HCT116 (cell line): ENCODE data around the gene ATF5. TPM values are rescaled to one million over a fixed set of nuclear protein-coding genes. Genes with fewer than 3 reads are reported as not detected.

Experiments used
- ATAC-seq: fragments of 200-7000 bp; cut with Tn5 transposase; 2 replicates; pipeline ENCODE4 v1.9.1; 2020; ENCODE audit warnings: mild to moderate bottlenecking, moderate library complexity
- BruUV-seq: library from RNA; stranded (reverse); fragments of 400-500 nt; replicated peaks from 2 replicates; lab custom pipeline; 2021; lab: Mats Ljungman, UMichigan
- CTCF ChIA-PET: fragments of 300-600 bp; sonication (Branson Sonifier 250); formaldehyde crosslinking; loops from one replicate; lab custom pipeline; 2021; ENCODE audit warnings: antibody characterized with exemption; lab: Charles Lee
- POLR2A ChIA-PET: fragments of 300-600, 350-600 bp; sonication (Branson Sonifier 250); formaldehyde crosslinking; loops from one replicate; lab custom pipeline; 2021; ENCODE audit warnings: antibody characterized with exemption; lab: Charles Lee
- RAD21 ChIA-PET, 2 experiments: fragments of 300-600 bp; sonication (Branson Sonifier 250); formaldehyde crosslinking; loops; one replicate each; lab custom pipeline; 2023; ENCODE audit warnings: low total read pairs in 2 of 2; ENCODE audit not compliant: uncharacterized antibody in 2 of 2, unreplicated experiment in 2 of 2, low non-redundant PET in 1 of 2; lab: Charles Lee
- DNase-seq: peaks from one replicate; pipeline ENCODE4 v3.0.0-alpha.2; 2010; ENCODE audit warnings: low read depth, low spot score
- H2AFZ ChIP-seq: fragments of 200-600 bp; shearing (Covaris generic), sonication (generic); 2 replicates; pipeline ENCODE4 v1.6.1; 2017; ENCODE audit warnings: low read depth, mixed run types, mixed read lengths, antibody characterized with exemption, low read length; ENCODE audit not compliant: poor library complexity, severe bottlenecking
- H3K27ac ChIP-seq: 2 replicates; pipeline ENCODE4 v1.5.1; 2012; ENCODE audit warnings: low read depth, low read length
- H3K27me3 ChIP-seq: fragments of 200-600 bp; sonication (generic); 2 replicates; pipeline ENCODE4 v1.6.1; 2016; ENCODE audit warnings: mixed run types, low read length, mixed read lengths; ENCODE audit not compliant: insufficient read depth
- H3K36me3 ChIP-seq, 2 experiments: fragments of 200-500 bp in 1 of 2; fragments of 200-600 bp in 1 of 2; sonication (Bioruptor generic) in 1 of 2; sonication (generic) in 1 of 2; 2 replicates each; pipeline versions ENCODE4 v1.5.1 to v1.6.1; 2014 to 2016; ENCODE audit warnings: low read length in 2 of 2, inconsistent platforms in 1 of 2, mixed read lengths in 1 of 2, mixed run types in 1 of 2; ENCODE audit not compliant: insufficient read depth in 2 of 2, control insufficient read depth in 1 of 2
- H3K4me1 ChIP-seq, 2 experiments: fragments of 200-600 bp in 1 of 2; sonication (generic) in 1 of 2; 2 replicates each; pipeline versions ENCODE4 v1.5.1 to v1.6.1; 2012 to 2017; ENCODE audit warnings: low read length in 2 of 2, inconsistent platforms in 1 of 2, mild to moderate bottlenecking in 1 of 2, mixed read lengths in 1 of 2, mixed run types in 1 of 2, moderate library complexity in 1 of 2; ENCODE audit not compliant: insufficient read depth in 2 of 2, control insufficient read depth in 1 of 2
- H3K4me2 ChIP-seq: fragments of 200-600 bp; sonication (generic); 2 replicates; pipeline ENCODE4 v1.6.1; 2017; ENCODE audit warnings: mixed run types, low read length, mixed read lengths
- H3K4me3 ChIP-seq, 2 experiments: fragments of 200-600 bp in 1 of 2; sonication (generic) in 1 of 2; replicated peaks in 1 of 2; 2 replicates each; pipeline ENCODE4 v1.5.1; 2011 to 2016; ENCODE audit warnings: low read length in 2 of 2, control low read depth in 1 of 2, low read depth in 1 of 2, mild to moderate bottlenecking in 1 of 2, mixed read lengths in 1 of 2, mixed run types in 1 of 2
- H3K79me2 ChIP-seq: fragments of 200-600 bp; sonication (generic); 2 replicates; pipeline ENCODE4 v1.6.1; 2017; ENCODE audit warnings: mild to moderate bottlenecking, mixed run types, low read length, moderate library complexity, mixed read lengths; ENCODE audit not compliant: insufficient read depth
- H3K9ac ChIP-seq: fragments of 200-600 bp; sonication (generic); 2 replicates; pipeline ENCODE4 v1.6.1; 2016; ENCODE audit warnings: low read length, mixed read lengths
- H3K9me2 ChIP-seq: fragments of 200-600 bp; sonication (generic), shearing (Covaris generic); 2 replicates; pipeline ENCODE4 v1.6.1; 2017; ENCODE audit warnings: mixed run types, mild to moderate bottlenecking, moderate library complexity; ENCODE audit not compliant: insufficient read depth
- H3K9me3 ChIP-seq, 2 experiments: fragments of 200-500 bp in 1 of 2; fragments of 200-600 bp in 1 of 2; sonication (Bioruptor generic) in 1 of 2; sonication (generic) in 1 of 2; 2 replicates each; pipeline ENCODE4 v1.6.1; 2014 to 2017; ENCODE audit warnings: low read length in 2 of 2, mixed read lengths in 2 of 2, inconsistent platforms in 1 of 2, low read depth in 1 of 2, mild to moderate bottlenecking in 1 of 2, mixed run types in 1 of 2, moderate library complexity in 1 of 2; ENCODE audit not compliant: control insufficient read depth in 1 of 2, insufficient read depth in 1 of 2
- H4K20me1 ChIP-seq: fragments of 200-600 bp; sonication (generic), shearing (Covaris generic); 2 replicates; pipeline ENCODE4 v1.6.1; 2017; ENCODE audit warnings: mixed run types, mild to moderate bottlenecking, moderate library complexity; ENCODE audit not compliant: insufficient read depth
- CBX3 ChIP-seq: IDR thresholded peaks from 2 replicates; pipeline ENCODE4 v1.6.1; 2012; ENCODE audit warnings: low read depth
- CTCF ChIP-seq, 3 experiments: fragments of 200-600 bp in 1 of 3; sonication (generic) in 1 of 3; IDR thresholded peaks in 2 of 3; conservative IDR thresholded peaks in 1 of 3; 2 replicates each; pipeline ENCODE4 v1.5.1; 2012 to 2017; ENCODE audit warnings: low read depth in 2 of 3, low read length in 2 of 3, antibody characterized with exemption in 1 of 3, borderline replicate concordance in 1 of 3, control low read depth in 1 of 3, mild to moderate bottlenecking in 1 of 3, mixed read lengths in 1 of 3, mixed run types in 1 of 3, moderate library complexity in 1 of 3; ENCODE audit not compliant: insufficient read depth in 1 of 3
- ELF1 ChIP-seq: IDR thresholded peaks from 2 replicates; pipeline ENCODE4 v1.6.1; 2012; ENCODE audit warnings: low read depth, borderline replicate concordance
- JUND ChIP-seq: IDR thresholded peaks from 2 replicates; pipeline ENCODE4 v1.6.1; 2012
- MAX ChIP-seq: IDR thresholded peaks from 2 replicates; pipeline ENCODE4 v1.6.1; 2012
- SRF ChIP-seq: IDR thresholded peaks from 2 replicates; pipeline ENCODE4 v1.6.1; 2012; ENCODE audit warnings: low read depth
- TCF7L2 ChIP-seq: IDR thresholded peaks from 2 replicates; pipeline ENCODE4 v1.7.0; 2011; ENCODE audit warnings: borderline replicate concordance, inconsistent platforms; ENCODE audit not compliant: insufficient read depth, insufficient read length; ENCODE audit errors: extremely low read depth
- ZFX ChIP-seq: fragments of 450-650 bp; IDR thresholded peaks from 2 replicates; pipeline ENCODE4 v1.6.1; 2017
- ZNF274 ChIP-seq: fragments of 200-500 bp; sonication (Bioruptor generic); IDR thresholded peaks from 2 replicates; pipeline ENCODE4 v1.6.1; 2014; ENCODE audit warnings: mild to moderate bottlenecking, low read depth, low read length, inconsistent platforms
- intact Hi-C: fragments of 100-400 bp; cut with micrococcal nuclease; formaldehyde crosslinking; loops from 2 replicates; pipeline ENCODE4 v1.10.0; 2022
- total RNA-seq: library from RNA; stranded (reverse); gene quantifications from one replicate; pipeline ENCODE4 v1.2.1, GENCODE V29; 2021; ENCODE audit not compliant: unreplicated experiment

ATF5 gene
- total RNA-seq, 1 experiment from 2014 or later: 28.2 TPM

GRCh38 chr19:49887037-49887664, 41.9 kb upstream of the ATF5 start:
- Histone ChIP-seq H3K4me1 (peaks cover 6 to 24% of the 10 kb centered on the region in 2 experiments), H3K79me2 (no peaks in the 10 kb centered on the region)
- TF ChIP-seq MAX (no peak), JUND (no peak), CTCF (IDR thresholded peaks at IDR 0.05 in 2 of 3, conservative IDR thresholded peaks at IDR 0.05 in 1 of 3; ENCODE audit: borderline replicate concordance in 1 of 3, insufficient read depth in 1 of 3, low read depth in 2 of 3, low read length in 2 of 3) (no peak), ZFX (no peak), ZNF274 (no peak), ELF1 (no peak), TCF7L2 (no peak), CBX3 (no peak), SRF (no peak)
- TF ChIP-seq, all 23 proteins: peak for 0
- no peak for DNase-seq
- intact Hi-C loops: no loop called here
- CTCF ChIA-PET: no interaction called here
- Histone ChIP-seq H3K36me3 (peaks cover 11 to 12% of the 10 kb centered on the region in 2 experiments; a peak in 3 of 4 replicates), H3K4me3 (no peak overlapping the region), H3K9me3 (peaks cover 0 to 6% of the 10 kb centered on the region in 2 experiments; a peak in 1 of 4 replicates), H3K4me2 (no peak overlapping the region), H3K9me2 (no peaks in the 10 kb centered on the region), H3K27ac (no peak overlapping the region), H2AFZ (no peak overlapping the region), H3K27me3 (no peaks in the 10 kb centered on the region), H3K9ac (no peak overlapping the region), H4K20me1 (no peaks in the 10 kb centered on the region)
- POLR2A ChIA-PET: interaction anchor here (1.3 kb wide), 1 partner anchor 10 kb away, joined by 3 read pairs; the partner anchor contains the start of gene AKT1S1
- no TSS peak for BruUV-seq
- RAD21 ChIA-PET: no interaction called here
- no peak for ATAC-seq
